B cell (primary cell): ENCODE data around the gene IER5L.

ENCODE experiments used
- EZH2 ChIP-seq: IDR thresholded peaks from 2 replicates; pipeline ENCODE4 v1.6.1; 2012; ENCODE audit warnings: borderline replicate concordance, low read depth, mild to moderate bottlenecking, moderate library complexity, low read length; ENCODE audit not compliant: insufficient read depth, poor library complexity, severe bottlenecking
- TF ChIP-seq, protein P1 (sequence below): fragments of 200-600 bp; IDR thresholded peaks from one replicate; pipeline ENCODE4 v1.8.0; 2022; ENCODE audit warnings: antibody characterized with exemption, mild to moderate bottlenecking

DNA sequence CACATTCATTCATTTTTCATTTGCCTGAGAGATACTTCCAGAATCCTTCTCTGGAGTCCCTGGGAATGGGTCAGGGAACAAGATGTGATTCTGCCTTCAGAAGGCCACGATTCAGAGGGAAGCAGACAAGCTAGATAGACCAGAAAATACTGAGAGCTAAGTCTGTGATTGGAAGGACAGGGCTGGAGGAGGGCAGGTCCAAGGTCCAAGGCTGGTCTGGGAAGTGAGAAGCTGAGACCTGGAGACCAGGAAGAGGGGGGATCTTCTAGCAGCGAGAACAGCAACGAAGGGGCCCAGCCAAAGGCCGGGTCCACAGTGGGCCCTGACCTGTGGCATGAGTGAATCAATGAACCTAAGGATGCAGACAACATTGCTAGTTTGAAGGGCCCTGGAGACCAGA is 4.1 kb upstream of the IER5L start:
- TF ChIP-seq, protein P1, sequence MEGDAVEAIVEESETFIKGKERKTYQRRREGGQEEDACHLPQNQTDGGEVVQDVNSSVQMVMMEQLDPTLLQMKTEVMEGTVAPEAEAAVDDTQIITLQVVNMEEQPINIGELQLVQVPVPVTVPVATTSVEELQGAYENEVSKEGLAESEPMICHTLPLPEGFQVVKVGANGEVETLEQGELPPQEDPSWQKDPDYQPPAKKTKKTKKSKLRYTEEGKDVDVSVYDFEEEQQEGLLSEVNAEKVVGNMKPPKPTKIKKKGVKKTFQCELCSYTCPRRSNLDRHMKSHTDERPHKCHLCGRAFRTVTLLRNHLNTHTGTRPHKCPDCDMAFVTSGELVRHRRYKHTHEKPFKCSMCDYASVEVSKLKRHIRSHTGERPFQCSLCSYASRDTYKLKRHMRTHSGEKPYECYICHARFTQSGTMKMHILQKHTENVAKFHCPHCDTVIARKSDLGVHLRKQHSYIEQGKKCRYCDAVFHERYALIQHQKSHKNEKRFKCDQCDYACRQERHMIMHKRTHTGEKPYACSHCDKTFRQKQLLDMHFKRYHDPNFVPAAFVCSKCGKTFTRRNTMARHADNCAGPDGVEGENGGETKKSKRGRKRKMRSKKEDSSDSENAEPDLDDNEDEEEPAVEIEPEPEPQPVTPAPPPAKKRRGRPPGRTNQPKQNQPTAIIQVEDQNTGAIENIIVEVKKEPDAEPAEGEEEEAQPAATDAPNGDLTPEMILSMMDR, result no peak
- TF ChIP-seq EZH2, result no peak
